Measurements from ENCODE around the gene ZNF318. TPM values are rescaled to one million over a fixed set of nuclear protein-coding genes. Genes with fewer than 3 reads are reported as not detected.

Gene ZNF318
- polyA plus RNA-seq, 1 of the 3 experiments (the other 2 are of a cell fraction) = 6.3 TPM

GRCh38 chr6:43335469-43335868 lies 34.0 kb downstream of the ZNF318 start:
- Histone ChIP-seq H3K27me3 (ENCODE audit: insufficient read depth) (no peaks in the 10 kb centered on the region), H3K9me2 (no peaks in the 10 kb centered on the region), H3K79me2 (ENCODE audit: insufficient read depth) (no peaks in the 10 kb centered on the region), H3K9me3 (no peaks in the 10 kb centered on the region), H3K4me1 (ENCODE audit: control insufficient read depth in 1 of 2, insufficient read depth in 2 of 2, low read depth in 1 of 2, low read length in 1 of 2) (no peaks in the 10 kb centered on the region), H2AFZ (ENCODE audit: low read depth) (no peak overlapping the region), H3K4me3 (ENCODE audit: low read depth in 2 of 2, low read length in 1 of 2) (no peak overlapping the region), H3F3A (replicated peaks; ENCODE audit: insufficient read depth) (peaks cover 6% of the 10 kb centered on the region), H3K36me3 (replicated peaks in 1 of 2; ENCODE audit: control insufficient read depth in 1 of 2, insufficient read depth in 2 of 2, low read length in 1 of 2) (peaks cover 20 to 39% of the 10 kb centered on the region in 2 experiments), H4K20me1 (ENCODE audit: insufficient read depth) (no peaks in the 10 kb centered on the region), H3K27ac (ENCODE audit: low read depth in 2 of 2, low read length in 1 of 2) (no peak overlapping the region), H3K9ac (no peak overlapping the region), H3K4me2 (no peak overlapping the region)
- POLR2A ChIA-PET = no interaction called here
- 94% methylated on average over 3 of the region's 3 CpGs for WGBS (ENCODE audit: low lambda C conversion rate)
- TF ChIP-seq IRF3 (IDR thresholded peaks at IDR 0.05; ENCODE audit: low read depth, low read length) (no peak), POLR2AphosphoS5 (IDR thresholded peaks at IDR 0.05; ENCODE audit: low read depth, low read length) (no peak), EZH2phosphoT487 (IDR thresholded peaks at IDR 0.05; ENCODE audit: borderline replicate concordance, low read depth) (no peak), CTCF (IDR thresholded peaks at IDR 0.05) (no peak), TCF12 (IDR thresholded peaks at IDR 0.05) (no peak), RXRA (IDR thresholded peaks at IDR 0.05; ENCODE audit: borderline replicate concordance, low read depth) (no peak)
- TF ChIP-seq, protein P1, sequence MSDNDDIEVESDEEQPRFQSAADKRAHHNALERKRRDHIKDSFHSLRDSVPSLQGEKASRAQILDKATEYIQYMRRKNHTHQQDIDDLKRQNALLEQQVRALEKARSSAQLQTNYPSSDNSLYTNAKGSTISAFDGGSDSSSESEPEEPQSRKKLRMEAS (IDR thresholded peaks at IDR 0.05; ENCODE audit: low read depth) = no peak
- TF ChIP-seq, protein P2, sequence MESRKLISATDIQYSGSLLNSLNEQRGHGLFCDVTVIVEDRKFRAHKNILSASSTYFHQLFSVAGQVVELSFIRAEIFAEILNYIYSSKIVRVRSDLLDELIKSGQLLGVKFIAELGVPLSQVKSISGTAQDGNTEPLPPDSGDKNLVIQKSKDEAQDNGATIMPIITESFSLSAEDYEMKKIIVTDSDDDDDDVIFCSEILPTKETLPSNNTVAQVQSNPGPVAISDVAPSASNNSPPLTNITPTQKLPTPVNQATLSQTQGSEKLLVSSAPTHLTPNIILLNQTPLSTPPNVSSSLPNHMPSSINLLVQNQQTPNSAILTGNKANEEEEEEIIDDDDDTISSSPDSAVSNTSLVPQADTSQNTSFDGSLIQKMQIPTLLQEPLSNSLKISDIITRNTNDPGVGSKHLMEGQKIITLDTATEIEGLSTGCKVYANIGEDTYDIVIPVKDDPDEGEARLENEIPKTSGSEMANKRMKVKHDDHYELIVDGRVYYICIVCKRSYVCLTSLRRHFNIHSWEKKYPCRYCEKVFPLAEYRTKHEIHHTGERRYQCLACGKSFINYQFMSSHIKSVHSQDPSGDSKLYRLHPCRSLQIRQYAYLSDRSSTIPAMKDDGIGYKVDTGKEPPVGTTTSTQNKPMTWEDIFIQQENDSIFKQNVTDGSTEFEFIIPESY (IDR thresholded peaks at IDR 0.05; ENCODE audit: borderline replicate concordance, low read depth) = no peak
- TF ChIP-seq, protein P3, sequence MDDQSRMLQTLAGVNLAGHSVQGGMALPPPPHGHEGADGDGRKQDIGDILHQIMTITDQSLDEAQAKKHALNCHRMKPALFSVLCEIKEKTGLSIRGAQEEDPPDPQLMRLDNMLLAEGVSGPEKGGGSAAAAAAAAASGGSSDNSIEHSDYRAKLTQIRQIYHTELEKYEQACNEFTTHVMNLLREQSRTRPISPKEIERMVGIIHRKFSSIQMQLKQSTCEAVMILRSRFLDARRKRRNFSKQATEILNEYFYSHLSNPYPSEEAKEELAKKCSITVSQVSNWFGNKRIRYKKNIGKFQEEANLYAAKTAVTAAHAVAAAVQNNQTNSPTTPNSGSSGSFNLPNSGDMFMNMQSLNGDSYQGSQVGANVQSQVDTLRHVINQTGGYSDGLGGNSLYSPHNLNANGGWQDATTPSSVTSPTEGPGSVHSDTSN (IDR thresholded peaks at IDR 0.05) = no peak
- CTCF ChIA-PET = interaction anchor here (0.6 to 1.8 kb wide), 6 partner anchors 11 to 160 kb away, joined by 3 to 8 read pairs (median 6); no protein-coding TSS in a partner anchor
- no peak for DNase-seq

All from SK-N-SH (cell line).